T-helper 2 cell (primary cell): ENCODE results near the gene ABCG1.

Source experiments
- DNase-seq, 5 experiments: peaks; one replicate each; pipeline versions ENCODE4 v3.0.0 to v3.0.0-alpha.2; 2012 to 2022

Gene ABCG1

DNA sequence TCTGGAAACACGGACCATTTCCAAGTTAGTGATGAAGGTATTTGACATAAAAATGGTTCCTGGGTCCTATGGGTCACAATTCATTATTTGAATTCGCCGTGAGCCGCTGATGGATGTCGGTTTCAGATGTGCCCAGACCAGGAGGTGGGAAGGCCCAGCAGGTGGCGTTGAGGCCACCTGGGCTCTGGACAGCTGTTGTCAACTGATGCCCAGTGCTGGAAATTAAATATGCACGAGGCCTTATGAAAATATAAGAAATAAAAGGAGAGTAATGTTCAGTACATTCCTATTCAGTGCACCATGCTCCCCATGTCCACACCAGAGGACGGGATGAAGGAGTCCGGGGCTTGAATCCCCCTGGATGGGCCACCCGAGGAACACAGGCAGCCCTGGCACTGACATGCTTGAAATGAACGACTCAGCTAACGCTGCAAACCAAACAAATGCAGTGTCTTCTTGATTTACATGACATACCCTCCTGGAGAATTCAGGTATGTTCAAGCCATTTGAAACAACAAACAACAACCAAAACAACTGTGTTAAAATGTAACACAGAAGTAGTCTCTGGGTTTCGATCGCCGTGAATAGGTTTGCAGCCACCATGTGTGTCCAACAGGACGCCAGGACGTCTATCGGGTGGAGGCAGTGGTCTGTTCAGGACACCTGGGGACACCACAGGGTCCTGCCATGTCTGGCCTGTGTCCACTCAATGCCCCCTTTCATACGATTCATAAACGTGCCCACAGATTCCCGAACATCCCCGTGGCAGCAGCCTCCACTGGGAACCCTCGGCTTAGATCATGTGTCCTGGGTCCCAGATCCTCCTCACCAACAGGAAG, 90.2 kb downstream of the ABCG1 start:
- DNase-seq, result no peak

DNA sequence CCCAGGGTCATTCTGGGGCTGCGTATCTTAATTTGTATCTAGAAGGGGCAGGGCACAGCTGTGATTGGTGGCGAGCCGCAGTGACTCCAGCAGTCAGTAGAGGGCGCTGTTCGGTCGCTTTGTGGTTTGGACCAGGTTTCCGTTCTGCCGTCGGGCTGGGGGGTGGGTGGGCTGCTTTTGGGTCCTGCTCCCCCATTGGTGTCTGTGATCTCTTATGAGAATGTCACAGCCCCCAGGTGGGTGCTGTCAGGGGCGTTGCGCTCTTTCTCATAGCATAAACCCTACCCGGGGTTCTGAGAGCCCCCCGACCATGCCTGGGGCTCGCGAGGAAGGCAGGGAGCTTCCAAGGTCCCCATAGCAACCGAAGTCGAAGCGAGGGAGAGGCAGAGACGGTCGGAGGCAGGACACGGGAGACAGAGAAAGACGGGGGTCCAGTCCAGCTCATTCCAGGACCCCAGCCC, 90.8 kb downstream of the ABCG1 start:
- peak; percentile 27 to 67 (median 53) for DNase-seq

DNA sequence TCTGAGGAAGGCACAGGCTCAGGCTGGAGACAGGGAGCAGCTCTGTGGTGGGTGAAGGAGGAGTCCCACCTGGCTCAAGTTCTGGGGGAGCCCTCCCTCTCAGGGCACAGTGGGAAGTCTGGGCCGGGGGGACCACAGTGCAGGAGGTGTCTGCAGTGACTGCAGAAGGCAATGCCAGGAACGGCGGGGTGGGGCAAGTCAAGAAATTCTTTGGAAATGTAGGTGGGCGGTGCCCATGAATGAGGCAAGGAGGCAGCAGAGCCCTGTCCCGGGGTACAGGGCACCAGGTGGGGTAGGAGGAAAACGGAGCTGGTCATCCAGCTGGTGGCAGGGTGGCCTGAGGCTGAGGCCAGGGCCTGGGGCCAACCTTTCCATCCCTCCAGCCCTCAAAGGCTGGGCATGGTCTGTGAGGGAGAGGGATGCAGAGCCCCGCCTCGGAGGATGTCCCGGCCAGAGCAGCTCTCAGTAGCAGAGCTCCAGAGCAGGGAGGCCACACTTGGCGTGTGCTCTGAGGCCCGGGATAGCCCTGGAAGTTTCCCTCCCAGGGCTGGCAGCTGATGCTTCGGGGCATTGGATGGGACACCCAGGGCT, 91.6 kb downstream of the ABCG1 start:
- no peak for DNase-seq

DNA sequence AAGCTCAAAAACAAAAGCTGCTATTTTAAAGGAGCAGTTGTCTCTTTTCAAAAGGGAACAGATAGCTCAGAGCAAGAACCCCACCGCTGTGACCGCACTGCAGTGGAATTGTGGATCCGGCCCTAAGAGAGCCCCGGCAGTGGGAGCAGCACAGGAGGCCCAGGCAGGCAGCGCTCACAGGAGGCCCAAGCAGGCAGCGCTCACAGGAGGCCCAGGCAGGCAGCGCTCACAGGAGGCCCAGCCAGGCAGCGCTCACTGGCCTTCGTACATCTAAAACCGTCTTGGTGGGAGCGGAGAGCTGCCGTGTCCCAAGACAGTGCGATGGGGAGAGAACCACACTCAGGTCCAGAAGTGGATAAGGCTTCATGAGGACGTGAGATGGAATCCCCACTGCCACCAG, 92.2 kb downstream of the ABCG1 start:
- DNase-seq, result no peak

DNA sequence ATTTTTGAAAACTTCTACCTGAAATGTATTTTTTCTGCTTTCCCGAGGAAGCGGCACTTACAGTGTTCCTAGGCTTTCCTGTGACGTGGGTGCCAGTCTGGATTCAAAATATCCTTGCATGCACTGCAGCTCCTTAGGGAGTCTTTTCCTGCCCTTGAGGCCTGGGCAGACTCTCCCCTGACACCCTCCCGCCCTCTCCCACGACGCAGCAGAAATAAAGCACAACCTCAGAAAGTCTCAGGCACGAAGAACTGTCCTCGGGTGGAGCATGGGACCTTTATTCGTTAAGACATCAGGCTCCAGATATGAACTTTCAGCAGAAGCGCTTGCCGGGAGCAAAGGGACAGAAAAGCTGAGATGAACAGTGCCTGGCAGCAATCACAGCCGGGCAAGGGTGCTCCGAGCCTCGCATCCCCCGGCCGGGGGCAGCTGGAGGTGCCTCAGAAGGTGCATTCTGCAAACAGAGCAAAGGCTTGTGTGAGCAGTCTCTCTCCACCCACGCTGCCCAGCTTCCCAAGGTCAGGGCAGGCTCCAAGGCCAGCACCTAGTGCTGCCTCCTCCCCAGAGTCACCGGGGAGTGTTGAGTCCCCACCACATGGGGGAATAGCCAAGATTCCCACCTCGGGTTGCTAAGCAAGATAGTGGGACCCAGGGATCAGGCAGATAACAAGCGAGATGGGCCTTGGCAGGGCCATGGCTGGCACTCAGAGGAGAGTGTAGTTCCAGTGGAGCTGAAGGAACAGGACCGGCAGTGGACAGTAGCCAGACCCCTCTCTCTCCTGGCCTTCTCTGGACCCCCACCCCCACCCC, 93.1 kb downstream of the ABCG1 start:
- DNase-seq, result no peak

DNA sequence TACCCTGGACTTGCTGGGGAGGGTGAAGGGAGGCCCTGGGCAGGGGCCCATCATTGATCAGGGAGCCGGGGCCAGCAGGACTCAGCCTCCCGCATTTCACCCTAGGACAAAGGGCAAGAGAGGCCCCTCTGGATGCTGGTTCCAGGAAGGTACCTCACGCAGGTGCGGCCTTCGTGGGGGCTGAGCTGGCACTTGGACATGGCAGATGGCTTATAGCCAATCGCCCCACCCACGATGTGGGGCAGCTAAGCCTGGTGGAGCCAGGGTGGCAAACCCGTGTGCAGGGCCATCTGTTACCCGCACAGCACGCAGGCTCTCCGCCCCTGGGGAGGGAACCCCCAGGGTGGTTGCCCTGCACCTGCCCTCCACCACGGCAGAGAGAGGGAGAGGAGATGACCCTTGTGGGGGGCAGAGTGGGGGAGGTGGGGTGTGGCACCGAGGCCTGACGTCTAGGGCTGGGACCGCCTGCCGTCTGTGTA, 93.7 kb downstream of the ABCG1 start:
- DNase-seq, result no peak

DNA sequence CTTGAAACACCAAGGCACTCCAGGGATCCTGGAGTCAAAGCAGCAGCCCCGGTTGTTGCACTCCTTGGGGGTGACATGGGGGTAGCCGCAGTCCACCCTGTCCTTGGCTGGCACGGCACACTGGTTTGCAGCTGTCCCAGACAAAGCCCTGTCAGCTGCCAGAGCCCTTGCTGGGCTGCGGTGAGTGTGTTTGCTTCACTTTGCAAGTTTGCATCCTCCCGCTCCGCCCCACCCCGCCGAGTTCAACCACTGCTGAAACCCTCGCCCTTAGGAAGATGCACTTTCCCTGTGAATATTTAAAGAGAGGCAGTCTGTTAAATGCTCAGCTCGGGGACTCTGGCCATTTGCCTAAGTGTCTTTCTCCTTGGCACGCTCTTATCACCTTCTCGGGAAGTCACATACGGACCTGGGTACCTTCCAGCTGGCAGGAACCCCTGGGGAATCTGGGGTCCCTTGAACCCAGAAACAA, 94.6 kb downstream of the ABCG1 start:
- no peak for DNase-seq

DNA sequence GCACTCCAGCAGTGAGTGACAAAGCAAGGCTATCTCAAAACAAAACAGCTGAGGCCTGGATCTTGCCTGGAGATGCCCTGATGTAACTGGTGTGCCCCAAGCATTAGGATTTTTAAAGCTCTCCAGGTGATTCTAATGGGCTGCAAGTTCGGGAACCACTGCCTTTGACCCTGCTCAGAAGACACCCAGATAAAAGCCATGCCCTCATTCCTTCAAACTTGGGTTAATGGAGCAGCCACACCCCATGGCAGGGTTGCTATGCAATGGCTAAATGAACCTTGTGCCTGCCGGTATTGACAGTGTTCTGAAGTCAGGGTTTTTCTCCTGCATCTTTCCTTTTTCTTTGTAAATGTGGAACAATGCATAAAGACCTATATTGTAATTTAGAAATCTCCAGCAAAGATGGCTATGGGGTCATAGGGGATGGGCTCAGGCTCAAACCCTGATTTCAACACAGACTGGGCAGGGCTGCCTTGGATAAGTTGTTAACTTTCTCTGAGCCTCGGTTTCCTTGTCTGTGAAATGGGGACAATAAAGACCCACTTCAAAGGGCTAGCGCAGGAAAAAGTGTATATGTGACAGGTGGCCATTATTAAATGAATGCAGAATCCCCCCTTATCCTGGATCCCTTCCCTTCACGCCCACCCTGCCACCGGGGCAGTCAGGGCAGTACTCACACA, 95.8 kb downstream of the ABCG1 start:
- no peak for DNase-seq

DNA sequence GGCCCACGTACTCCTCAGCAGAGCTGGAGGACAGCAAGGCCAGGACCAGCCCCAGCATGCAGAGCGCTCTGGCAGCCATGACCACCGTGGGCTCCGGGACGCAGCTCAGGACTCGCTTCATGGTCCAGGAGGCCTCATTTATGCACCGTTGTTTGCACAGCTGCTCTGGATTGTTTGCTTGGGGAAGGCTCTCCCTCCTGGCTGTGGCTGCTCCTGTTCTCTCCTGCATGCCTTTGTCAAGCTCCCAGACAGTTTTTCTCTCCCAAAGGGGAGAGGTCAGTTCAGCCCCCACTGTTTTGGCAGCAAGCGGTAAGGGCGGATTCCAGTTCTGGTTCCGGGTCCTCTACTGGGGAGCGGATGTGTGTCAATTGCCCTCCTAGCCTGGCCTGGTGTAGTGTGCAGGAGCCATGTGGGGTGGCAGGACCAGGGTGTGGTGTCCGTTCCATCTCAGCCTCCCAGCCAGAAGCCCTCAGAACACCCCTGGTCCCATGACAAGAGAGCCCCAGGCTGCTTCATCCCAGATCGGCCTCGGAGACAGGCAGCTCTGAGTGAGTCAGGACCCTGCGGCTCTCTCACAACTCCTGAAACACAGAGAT, 96.5 kb downstream of the ABCG1 start, which contains the start of gene TFF3:
TSS of gene TFF3 (minus strand) at position 114 of the 596 bp plus-strand sequence. CDS start at position 79, 35 bp downstream.
- DNase-seq, result no peak

DNA sequence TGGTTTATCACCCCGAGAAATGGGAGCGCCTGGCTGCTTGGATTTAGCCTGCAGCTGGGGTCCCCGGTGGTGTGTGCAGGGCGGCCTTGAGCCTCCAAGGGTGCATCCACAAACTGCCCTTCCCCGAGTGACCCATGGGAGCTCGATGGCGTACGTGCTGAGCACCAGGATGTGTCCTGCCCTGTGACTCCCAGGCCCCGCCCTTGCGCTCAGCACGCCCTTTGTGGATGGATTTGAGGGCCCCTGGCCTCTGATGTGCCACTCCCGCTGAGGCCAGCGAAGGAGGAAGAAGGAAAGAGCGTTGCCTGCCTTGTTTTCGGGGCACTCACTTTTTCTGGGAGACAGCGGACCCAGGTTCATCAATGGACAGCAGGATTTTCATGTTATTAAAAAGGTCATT, 98.0 kb downstream of the ABCG1 start:
- no peak for DNase-seq

DNA sequence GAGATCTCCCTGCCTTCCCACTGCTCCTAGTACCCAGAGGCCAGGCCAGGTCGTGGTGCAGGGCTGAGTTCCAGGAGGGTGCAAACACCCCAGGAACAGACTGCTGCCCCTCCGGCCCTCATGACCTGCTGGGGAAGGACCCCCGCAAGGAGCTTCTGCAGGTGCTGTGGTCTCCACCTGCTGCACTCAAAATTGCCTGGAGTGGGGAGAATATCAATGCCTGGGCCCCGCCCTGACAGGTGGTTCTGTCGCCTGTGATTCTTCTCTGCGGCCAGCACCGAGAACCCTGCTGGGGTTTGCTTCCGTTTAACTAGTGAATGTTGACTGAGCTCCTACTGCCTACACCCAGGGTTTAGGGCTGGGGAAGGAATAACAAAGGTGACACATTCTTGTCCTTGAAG, 98.4 kb downstream of the ABCG1 start:
- DNase-seq, result no peak

DNA sequence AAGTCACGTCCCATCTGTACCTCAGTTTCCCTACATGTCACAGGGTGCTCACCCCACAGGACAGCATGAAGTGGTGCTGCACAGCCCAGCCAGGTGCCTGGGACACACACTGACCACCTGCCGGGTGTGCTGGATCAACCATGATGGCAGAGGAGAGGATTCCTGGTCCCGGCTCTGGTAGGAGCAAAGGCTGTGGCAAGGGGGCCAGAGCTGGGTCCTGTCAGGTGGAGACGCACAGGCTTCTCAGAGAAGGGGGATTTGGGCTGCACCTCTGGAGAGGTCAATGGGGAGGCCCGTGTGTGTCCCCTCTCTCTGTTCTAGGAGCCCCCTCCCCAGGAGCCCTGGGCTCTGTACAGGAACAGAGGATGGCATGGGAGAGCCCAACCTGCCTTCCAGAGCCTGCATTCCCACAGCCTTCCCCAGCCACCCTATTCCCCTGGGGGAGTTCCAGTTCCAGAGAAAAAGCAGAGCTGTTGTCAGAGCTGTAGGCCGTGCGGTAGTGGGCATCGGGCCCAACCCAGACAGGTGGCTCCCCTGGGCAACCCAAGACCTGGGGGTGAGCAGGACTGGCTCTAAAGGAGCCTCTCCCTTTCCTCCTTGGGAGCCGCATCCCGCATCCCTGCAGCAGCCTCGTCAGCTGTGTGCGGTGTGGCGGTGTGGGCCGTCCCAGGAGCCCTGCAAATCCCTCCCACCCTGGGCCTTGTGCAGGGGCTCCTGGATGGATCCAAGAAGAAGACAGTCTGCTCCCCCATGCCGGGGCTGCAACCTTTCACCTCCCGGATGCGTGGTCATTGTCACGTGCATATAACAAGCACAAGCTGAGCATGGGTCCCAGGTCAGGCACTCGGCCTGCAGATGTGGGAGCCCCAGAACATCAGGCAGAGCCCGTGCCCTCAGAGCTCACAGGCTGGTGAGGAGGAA, 99.1 kb downstream of the ABCG1 start:
- DNase-seq, result no peak

DNA sequence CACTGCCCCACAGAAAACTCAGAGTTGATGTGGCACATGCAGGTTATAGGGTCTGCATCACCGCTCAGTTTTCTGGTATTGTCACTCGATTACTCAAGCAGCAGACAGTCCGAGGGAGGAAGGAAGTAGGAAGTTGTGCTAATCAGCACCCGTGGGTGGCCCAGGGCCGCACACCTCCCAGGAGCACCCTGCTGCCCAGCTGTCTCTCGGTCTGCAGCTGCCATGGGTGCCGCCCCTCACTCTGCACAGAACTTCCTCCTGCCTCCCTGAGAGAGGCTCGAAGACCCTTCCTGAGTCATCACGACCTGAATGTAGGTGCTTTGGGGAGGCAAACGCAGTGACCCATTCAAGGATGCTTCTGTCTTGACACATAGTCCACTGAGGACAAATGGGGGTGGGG, 100.4 kb downstream of the ABCG1 start:
- no peak for DNase-seq

DNA sequence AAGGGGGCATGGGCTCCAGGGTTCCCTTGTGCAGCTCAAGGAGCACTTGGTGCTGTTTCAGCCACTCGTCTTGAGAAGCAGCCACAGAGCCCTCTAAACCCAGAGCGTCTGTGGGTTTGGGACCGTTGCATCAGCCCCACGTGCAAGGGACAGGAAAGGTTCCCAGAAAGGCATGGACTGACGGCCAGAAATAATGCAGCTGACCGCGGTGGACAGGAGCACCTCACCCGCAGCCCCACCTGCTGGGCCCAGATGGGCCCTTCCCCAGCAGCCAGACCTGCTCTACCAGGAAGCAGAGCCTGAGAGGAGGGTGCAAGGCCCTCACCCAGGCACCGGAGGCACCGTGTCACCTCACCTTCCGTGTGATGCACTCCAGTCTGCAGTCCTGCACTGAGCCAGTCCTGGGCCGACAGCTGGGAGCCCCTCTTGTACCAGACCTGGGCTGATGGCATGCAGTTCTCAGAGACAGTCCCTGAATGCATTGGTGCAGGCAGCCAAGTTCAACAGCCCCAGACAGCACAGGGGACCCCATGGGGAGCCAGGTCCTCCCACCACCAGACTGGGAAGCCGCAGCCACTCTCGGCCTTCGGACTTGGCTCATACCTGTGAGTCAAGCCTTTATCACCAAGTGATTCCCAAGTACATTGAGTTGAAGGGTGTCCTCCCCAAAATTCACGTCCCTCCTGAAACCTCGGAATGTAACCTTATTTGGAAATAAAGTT, 101.1 kb downstream of the ABCG1 start:
- DNase-seq, result no peak

DNA sequence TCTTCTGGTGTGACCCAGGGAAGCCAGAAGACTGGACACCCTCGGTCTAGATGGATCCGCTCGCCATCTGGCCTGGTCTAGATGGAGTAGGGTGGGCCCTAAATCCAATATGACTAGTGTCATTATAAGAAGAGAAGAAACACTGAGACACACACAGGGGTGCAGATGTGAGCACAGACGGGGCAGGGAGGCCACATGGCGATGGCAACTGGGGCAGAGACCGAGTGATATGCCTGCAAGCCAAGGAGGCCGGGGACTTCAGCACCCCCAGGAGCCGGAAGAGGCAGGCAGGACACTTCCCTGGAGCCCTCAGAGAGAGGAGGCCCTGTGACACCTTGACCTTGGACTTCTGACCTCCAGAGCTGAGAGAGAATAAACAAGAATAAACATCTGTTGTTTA, 101.9 kb downstream of the ABCG1 start:
- DNase-seq, result no peak

DNA sequence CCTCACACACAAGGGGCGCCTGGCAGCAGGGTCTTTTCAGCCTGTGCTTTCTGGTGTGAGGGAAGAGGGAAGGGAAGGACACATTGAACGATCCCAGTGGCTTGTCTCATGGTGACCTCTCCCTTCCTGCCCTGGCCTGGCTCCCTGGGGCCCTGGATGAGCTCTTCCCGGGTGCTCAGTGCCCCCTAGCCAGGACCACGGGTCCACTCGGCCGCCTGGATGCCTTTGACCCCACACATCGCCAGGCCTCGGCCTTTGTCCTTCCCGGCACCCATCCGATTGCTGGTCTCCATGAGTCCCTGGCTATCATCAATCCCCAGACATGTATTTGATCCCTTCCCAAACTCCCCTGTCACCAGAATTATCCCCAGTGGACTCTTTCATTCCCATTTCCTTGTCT, 102.3 kb downstream of the ABCG1 start:
- DNase-seq, result no peak

DNA sequence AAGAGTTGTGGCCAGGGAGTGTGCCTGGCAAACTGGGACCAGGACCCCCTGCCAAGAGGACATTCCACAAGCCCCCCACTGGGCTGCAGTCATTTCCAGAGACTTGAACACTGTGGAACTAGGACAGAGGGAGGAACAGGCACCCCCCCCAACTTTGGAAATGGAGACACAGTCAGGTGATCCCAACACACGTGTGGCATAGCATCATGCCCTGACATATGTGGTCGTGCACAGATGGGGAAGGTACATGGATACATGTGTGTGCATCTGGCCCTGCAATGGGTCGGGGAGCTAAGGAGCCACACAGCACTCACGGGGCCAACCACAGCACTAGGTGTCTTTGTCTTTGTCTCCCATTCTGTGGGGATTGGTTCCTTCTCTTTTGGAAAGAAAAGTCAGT, 102.9 kb downstream of the ABCG1 start:
- DNase-seq, result no peak

DNA sequence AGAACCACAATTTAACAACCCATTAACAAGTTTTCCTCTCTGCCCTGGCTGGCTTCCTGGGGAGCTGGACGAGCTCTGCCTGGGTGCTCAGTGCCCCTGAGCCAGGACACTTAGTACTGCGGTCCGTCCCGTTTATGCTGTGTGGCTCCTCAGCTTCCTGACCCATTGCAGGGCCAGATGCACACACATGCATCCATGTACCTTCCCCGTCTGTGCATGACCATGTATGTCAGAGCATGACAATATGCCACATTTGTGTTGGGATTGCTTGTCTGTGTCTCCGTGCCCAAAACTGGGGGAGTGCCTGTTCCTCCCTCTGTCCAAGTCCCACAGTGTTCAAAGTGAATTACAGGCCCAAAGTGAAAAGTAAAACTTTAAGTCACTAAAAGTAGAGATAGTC, 106.0 kb downstream of the ABCG1 start:
- no peak for DNase-seq

DNA sequence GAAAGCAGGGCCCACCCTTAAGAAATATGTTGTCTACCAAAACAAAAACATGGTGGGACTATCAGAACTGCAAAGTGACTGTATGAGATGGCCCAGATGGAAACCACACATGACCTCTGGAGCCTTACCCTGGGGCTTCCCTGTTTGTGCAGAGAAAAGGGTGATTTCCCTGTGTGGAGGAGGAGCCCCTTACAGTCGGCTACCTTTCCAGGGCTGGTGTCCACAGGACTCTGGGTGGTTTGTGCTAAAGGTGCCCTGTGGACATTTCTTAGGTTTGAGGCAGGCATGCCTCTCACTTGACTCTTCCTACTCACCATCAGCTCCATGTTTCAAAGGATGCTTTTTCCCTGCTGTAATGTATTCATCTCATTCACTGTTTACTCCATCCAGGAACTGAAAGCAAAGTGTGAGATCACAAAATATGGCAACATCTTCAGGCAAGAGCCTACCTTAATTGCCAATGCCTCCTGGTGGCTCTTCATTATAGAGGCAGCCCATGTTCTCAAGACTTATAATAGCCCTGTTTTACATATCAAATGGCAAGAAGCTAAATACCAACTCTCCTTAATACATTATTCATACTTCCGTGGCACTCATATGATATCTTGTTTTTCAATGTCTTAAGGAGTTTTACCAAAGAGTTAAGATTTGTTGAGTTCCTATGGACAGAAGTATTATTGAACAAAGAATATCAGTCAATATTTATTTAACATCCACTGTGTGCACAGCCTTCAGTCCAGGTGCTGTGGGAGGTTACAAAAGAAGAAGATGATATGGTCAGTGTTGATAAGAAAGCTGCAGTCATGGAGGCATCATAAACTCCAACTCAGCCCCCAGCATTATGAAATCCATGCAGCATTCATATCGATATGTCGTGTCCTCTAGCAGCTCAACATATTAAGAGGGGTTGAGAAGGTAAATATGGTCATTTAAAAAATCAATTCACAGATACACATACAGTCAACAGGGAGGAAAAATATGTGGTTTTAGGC, 111.7 kb downstream of the ABCG1 start:
- no peak for DNase-seq
